SK-MEL-5 (cell line): ENCODE measurements around the gene EPS15. TPM values are rescaled to one million over a fixed set of nuclear protein-coding genes. Genes with fewer than 3 reads are reported as not detected.
"Not testable (repeated sequence)": the region's sequence is repeated elsewhere in the genome, so short reads cannot be mapped to it uniquely, and the experiment has no call there.

Experiments
- DNase-seq: peaks from one replicate; pipeline ENCODE4 v3.0.0-alpha.2; 2016; ENCODE audit warnings: low read depth, low spot score
- in situ Hi-C: cut with HindIII; loops from 2 replicates; pipeline ENCODE4 v1.10.0; 2016; ENCODE audit warnings: low sequenced_read_pairs, high pct_unique_total_duplicates, low pct_unique_long_range_greater_than_20kb
- total RNA-seq: library from RNA; depleted of rRNA; stranded (reverse); fragments of >200 nt; shearing (Covaris generic); gene quantifications from 2 replicates; pipeline ENCODE4 v1.2.3, GENCODE V29; 2014

Gene EPS15
- total RNA-seq, 1 experiment from 2014 or later, result 46.4 TPM

DNA sequence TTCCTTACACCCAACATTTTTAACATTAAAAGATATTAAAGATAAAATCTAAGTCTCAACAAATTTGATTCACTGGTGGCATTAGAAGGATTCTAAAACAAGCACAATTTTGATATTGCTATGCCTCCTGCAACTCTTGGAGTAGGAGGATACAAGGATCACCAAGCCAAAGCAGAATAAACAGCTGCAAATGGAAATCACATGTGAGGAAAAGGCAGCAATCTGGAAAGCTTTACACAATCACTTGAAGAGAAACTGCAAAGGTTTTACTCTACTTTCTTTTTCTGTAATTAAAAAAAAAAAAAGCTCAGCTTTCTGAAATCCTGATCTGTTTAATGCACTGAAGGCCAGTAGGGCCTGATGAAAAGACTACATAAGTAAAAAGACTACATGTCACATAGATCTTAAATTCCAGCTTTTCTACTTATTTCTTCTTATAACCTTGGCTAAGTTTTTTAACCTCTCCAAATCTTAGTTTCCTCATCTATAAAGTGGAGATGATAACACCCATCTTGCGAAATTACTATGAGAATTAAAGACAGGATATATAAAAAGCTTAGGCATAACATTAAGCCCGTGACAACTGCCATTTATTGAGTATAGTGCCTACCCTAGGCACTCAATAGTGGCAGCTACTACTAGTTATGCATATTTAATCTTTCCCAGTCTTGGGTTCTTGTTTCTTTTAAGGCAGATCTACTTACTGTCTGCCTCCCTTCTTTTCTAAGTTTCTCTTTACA lies 73.5 kb downstream of the EPS15 start:
- in situ Hi-C loops, result no loop called here
- DNase-seq, result no peak

GRCh38 chr1:51444534-51445192 lies 74.4 kb downstream of the EPS15 start:
- DNase-seq, result no peak
- in situ Hi-C loops, result no loop called here

DNA sequence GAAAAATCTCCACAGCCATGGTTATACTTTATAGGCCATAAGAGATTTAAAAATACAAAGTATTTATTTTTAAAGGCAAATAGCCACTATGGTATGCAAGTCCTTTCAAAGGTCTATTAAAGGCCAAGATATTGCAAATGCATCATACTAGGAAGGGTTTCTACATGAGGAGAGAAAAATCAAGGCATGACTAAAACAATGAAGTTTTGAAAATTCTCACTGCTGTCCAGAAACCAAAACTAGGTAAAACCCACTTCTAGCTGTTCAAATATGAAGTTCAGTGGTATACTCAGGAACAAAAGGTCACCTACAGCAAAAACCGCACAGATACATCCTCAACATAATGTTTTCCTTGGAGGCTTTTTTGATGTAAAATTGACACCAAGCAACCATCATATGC lies 75.0 kb downstream of the EPS15 start:
- DNase-seq, result no peak
- in situ Hi-C loops, result no loop called here

DNA sequence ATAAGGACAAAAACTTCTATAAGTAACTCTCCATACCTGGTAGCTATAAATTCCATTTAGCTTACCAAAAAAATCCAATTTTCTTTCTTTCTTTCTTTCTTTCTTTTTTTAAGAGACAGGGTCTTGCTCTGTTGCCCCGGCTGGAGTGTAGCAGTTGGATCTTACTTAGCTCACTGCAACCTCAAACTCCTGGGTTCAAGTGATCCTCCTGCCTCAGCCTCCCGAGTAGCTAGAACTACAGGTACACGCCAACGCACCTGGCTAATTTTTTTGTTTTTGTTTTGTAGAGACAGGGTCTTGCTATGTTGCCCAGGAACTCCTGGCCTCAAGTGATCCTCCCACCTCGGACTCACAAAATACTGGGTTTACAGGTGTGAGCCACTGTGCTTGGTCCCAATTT lies 75.5 kb downstream of the EPS15 start:
- DNase-seq, result no peak
- in situ Hi-C loops, result no loop called here

GRCh38 chr1:51442616-51443015 lies 76.5 kb downstream of the EPS15 start:
- in situ Hi-C loops, result no loop called here

GRCh38 chr1:51442198-51442597 lies 76.9 kb downstream of the EPS15 start:
- in situ Hi-C loops, result no loop called here
- DNase-seq, result no peak

More at GRCh38 chr1:51442616-51443015, 76.5 kb downstream of the EPS15 start:
- no peak for DNase-seq

- in situ Hi-C loops, result no loop called here
- DNase-seq, result no peak
Observed at GRCh38 chr1:51439895-51440294, 79.2 kb downstream of the EPS15 start.

DNA sequence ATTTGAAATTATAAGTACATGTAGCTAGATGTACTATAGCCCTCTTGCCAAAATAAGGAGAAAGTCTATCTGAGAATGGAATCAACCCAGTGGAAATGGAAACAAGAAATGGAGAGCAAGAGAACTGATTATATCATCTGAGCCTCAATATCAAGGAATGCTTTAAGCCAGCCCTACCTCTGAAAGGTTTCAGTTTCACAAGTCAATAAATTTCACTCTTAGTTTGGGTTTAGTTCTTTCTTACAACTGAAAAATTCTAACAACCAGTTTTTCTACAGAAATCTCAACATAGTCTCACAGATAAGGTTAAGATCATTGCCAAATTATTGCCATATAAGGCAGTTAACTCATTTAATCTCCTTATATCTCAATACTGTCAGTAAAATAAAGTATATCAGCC lies 80.0 kb downstream of the EPS15 start:
- in situ Hi-C loops, result no loop called here
- DNase-seq, result no peak

DNA sequence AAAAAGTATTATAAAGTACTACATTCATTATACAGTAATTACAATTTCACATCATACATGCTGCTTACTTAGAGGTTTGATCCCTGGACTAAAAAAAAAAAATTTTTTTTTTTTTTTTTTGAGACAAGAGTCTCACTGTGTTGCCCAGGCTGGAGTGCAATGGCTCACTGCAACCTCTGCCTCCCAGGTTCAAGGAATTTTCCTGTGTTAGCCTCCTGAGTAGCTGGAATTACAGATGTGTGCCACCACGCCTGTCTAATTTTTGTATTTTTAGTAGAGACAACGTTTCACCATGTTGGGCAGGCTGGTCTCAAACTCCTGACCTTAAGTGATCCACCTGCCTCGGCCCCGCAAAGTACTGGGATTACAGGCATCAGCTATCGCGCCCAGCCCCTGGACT lies 81.7 kb downstream of the EPS15 start:
- in situ Hi-C loops, DNase-seq: not testable (repeated sequence)

GRCh38 chr1:51435878-51436277 lies 83.2 kb downstream of the EPS15 start:
- in situ Hi-C loops, result no loop called here
- no peak for DNase-seq

DNA sequence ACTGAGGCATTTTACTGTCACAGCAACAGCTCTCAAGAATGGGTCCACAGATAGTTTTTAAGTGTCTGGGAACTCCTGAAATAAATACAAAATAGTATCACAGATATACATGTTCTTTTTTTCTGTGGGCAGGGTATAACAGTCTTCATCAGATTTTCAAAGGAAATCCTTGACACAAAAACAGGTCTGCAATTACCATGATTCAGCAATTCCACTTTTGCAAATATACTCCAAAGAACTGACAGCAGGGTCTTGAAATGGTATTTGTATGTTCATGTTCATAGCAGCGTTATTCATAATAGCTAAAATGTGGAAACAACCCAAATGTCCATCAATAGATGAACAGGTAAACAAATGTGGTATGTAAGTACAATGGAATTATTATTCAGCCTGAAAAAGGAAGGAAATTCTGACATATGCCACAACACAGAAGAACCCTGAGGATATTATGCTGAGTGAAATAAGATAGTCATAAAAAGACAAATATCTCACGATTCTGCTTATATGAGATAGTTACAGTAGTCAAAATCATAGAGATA lies 85.0 kb downstream of the EPS15 start:
- no peak for DNase-seq
- in situ Hi-C loops, result no loop called here

DNA sequence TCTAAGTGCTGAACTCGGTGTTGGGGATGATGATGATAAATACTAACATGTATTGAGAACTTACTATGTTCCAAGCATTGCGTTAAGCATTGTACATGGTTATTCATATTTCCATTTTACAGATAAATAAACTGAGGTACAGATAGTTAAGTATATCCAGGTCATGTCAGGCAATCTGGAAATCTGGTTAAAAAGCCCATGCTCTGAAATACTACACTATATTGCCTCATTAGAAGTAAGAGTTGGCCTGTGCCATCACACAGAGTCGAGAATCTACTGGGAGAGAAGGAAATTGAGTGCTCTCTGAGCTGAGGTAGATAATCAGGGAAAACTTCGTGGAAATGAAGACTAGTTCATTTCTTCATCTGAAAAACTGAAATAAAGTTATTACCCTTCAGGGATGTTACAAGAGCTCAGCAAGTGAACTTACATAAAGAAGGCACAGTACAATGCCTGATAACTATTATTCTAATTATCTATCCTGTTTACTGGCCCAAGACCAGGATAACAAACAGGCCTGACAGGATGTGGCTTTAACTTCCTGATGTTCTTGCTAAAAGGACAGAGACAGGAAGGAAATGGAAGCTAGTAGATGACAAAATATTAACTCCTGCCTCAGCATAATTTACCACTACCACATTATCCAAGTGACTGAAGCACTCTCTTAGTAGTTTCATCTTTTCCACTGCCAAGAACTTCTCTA lies 85.6 kb downstream of the EPS15 start:
- peak; percentile 29 for DNase-seq
- in situ Hi-C loops, result no loop called here

DNA sequence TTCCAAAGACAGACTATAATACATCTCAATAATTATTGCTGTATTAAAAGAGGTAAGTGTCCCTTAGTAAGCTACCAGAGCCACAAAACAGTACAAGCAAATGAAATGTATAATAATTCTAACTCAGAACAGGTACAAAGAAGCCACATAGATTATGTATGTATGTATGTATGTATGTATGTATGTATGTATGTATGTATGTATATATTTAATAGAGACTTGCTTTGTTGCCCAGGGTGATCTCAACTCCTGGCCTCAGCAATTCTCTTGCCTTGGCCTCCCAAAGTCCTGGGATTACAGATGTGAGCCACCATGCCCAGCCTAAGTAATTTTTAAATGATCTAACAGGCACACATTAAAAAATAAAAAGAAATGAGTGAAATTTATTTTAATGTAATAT lies 86.9 kb downstream of the EPS15 start:
- in situ Hi-C loops, result no loop called here
- DNase-seq, result no peak

- in situ Hi-C loops, result no loop called here
- no peak for DNase-seq
Observed at GRCh38 chr1:51427438-51427837, 91.6 kb downstream of the EPS15 start.

- in situ Hi-C loops, result no loop called here
- no peak for DNase-seq
Observed at GRCh38 chr1:51425955-51426354, 93.1 kb downstream of the EPS15 start.

DNA sequence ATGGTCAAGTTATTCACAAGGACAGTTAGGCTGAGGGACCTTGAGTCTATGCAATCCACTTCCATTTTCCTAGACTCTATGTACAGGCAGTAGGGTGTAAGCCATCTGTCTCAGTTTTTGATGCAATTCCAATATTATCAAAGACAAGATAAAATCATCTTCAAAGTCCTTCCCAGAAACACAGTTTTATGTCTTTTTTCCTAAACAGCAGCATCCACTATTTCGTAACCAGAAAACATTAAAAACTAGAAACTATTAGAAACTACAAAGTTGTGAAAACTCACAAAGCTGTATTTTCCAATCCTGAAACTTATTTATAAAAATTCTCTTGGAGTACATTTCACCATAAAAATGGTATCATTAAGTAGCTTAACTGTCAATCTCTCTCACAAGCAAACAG lies 93.8 kb downstream of the EPS15 start:
- in situ Hi-C loops, result no loop called here
- no peak for DNase-seq

- peak; percentile 3 for DNase-seq
- in situ Hi-C loops, result no loop called here
Observed at GRCh38 chr1:51423073-51423821, 95.8 kb downstream of the EPS15 start.
